NCI-H226 (cell line): ENCODE results near the gene FMNL2.

Experiments used
- DNase-seq: peaks from one replicate; pipeline ENCODE4 v3.0.0-alpha.2; 2015

Gene FMNL2

DNA sequence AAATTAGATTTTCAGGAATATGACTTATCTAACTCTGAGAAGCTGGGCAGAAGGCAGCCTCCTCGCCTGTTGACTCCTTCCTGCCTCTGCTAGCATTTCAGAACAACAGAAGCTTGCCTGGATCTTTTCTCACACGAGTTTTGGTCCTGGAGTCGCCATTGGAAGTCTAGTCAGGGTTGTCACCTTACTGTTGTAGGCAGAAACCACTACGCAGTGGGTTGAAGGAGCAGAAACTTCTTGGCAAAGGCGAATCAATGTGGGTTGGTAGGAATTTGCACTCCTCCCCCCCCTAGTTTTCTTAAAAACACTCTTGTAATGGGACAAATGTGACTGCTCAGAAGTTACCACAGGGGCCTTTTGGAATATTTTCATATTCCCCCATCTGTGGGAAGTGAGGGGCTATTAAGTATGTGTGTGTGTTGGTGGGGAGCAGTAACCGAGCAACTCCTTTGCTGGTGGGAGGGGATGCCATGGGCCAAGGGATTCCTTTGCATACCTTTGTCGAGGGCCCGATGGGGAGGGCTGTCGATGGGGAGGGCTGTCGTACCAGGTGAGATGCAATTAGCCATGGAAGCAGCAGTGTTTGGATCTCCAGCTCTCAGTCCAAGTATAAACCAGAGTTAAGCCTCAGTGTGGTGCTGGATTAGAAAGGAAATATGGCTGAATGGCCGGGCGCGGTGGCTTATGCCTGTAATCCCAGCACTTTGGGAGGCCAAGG, 117.4 kb downstream of the FMNL2 start:
- no peak for DNase-seq

DNA sequence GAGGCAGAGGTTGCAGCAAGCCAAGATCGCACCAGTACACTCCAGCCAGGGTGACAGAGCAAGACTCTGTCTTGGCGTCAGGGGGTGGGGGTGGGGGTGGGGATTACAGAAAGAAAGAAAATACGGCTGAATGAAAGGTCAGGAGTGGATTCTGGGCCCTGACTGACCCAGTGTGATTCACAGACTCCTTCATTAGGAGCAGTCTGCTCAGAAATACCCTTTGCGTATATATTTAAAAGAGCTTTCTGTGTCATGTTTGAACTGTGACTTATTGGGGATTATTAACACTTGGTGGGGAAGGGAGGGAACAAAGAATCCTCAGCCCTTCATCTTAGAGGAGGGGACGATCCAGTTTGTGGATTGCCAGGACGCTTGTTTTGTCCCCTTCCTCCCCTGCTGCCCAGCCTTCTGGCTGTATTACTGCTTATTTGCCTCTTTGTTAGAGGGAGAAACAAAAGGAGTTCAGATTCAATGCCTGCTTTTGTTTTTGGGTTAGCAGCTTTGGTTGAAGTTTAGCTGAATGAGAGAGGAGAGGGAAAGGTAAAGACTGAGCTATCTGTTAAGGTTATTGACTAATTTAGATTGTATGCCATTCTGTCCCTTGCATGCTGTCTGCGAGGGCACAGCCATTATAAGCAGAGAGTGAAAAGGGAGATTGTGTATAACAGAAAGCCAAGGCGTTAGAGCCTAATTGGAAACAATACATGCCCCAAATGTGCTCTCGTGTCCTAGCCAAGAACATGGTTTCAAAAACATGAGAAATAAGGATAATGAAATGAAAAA, 118.3 kb downstream of the FMNL2 start:
- no peak for DNase-seq

DNA sequence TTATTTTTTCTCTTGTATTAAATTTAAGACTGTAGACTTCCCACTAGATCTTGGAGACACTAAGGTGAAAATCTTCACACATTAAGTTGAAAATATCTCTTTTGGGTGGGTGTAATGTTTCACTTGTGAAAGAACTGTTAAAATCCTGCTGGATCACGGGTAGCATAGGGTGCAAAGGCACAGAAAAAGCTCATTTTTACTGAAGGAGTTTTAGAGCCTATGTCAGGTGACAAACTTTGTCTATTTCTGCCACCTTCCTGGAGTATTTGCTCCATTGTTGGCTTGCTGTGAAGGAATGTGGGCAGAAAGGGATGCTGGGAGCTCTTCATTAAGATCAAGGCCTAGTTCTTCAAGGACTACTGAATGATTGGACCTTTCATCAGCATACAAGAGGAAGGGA, 119.4 kb downstream of the FMNL2 start:
- DNase-seq, result no peak

DNA sequence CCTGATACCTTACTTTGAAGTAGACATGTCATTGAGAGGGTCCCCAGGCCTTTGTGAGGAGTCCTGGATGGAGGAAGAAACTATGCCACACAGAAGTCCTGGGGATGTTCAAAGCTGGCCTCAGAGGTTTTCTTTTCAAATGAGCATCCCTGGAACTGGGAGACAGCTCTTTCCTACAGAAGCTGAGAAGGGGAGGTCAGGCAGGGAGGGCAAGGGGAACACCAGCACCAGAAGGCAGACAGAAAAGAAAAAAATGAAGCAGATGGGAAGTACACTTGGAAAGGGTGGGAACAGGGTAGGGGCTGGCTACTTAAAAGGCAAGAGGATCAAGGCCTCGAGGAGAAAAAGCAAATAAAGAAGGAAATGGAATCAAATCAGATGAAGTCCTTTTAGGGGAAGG, 120.0 kb downstream of the FMNL2 start:
- DNase-seq, result no peak

DNA sequence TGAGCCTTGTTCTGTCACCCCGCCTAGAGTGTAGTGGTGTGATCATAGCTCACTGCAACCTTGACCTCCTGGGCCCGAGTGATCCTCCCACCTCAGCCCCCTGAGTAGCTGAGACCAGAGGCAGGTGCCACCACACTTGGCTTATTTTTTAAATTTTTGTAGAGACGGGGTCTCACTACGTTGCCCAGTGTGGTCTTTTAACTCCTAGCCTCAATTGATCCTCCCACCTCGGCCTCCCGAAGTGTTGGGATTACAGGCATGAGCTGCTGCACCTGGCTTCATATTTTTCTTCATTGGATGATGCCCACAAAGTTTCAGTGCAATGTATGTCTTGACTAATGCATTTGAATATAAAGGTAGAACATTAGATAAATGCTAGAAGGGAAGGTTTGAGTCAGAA, 120.8 kb downstream of the FMNL2 start:
- DNase-seq, result no peak

DNA sequence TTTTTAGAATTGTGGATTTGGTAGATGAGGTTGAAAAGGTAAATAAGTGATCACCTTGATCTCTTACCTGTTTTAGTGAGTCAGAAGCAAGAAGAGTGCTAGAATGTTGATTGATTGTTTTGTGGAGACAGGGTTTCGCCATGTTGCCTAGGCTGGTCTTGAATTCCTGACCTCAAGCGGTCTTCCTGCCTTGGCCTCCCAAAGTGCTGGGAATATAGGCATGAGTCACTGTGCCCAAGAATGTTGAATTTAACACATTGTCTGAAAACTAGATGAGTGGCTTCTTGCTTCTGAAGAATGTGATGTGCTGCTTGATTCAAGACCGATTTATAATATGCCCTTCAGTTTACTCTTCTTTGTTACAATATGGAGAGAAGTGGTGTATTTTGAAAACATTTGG, 121.3 kb downstream of the FMNL2 start:
- DNase-seq, result peak; percentile 71

DNA sequence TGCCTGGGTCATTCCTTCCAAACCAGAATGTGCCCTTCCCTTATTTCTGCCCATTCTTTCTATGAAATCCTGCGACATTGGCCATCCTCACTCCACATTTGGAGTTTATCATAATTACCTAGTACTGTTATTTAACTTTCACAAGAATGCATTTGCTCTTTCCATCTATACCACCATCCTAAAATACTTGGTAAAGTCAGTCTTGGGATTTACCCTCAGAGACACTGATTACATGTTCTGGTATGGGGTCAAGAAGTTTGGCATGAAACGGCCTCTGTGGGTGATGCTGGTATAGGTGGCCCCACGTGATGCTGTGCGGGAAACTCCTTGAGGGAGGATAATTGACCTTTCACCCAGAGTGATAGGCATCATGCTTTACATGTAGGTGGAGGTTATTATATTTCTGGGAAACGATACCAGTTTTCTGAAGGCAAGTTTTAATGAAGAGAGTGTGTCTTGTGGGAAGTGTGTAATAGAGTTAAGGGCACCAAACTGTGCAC, 123.5 kb downstream of the FMNL2 start:
- no peak for DNase-seq

DNA sequence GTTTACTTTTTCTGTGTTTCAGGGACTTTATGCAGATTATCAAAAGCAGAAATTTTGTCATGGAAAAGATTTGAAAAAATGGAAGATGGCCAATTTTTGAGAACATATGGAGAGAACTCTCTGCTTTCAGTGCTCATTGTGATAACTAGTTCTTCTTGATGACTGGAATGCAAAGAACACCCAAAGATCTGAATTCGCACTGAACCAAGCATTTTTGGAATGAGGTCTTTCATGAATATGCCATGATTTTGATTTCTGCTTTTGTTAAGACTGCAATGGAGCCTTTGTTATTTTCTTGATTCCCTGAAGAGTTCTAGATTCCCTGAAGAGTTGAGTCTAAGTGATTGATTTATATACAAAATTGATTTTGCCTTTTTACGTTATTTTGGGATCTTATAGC, 124.1 kb downstream of the FMNL2 start:
- no peak for DNase-seq

DNA sequence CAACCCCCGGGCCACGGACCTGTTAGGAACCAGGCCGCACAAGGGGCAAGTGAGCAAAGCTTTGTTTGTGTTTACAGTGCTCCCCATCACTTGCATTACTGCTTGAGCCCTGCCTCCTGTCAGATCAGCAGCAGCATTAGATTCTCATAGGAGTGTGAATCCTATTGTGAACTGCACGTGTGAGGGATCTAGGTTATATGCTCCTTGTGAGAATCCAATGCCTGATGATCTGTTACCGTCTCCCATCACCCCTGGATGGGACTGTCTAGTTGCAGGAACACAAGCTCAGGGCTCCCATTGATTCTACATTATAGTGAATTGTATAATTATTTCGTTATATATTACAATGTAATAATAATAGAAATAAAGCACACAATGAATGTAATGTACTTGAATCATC, 125.6 kb downstream of the FMNL2 start:
- no peak for DNase-seq

DNA sequence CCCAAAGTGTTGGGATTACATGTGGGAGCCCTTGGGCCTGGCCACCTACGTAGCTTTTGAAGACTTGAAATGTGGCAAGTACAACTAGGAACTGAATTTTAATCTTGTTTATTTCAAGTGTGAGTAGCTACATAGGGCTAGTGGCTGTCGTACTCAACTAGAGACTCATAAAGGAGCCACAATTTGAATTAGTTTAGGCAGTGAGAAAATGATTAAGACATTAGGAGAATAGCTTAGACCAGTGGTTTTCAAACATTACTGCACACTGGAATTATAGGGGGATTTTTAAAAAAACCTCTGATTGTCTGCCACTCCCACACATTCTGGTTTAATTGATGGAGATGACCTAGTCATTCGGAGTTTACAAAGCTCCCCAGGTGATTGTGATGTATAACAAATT, 127.1 kb downstream of the FMNL2 start:
- no peak for DNase-seq

DNA sequence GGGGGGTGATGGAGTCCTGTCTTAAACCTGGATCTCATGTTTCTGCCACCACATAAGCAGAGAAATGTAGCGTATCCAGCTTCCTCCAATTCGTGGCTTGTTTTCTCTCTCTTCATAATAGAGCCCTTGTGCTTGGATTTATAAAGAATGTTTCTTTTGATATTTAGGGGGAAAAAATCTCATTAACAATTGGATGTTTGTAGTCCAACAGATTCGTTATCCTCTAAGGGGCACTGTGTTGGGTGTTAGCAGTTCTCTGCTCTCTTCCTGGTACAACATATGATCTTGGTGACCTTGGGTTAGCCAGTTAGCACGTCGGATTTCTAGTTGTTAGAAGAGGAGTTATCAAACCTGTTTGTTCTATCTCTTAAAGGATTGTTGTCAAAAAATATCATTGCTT, 127.8 kb downstream of the FMNL2 start:
- no peak for DNase-seq

DNA sequence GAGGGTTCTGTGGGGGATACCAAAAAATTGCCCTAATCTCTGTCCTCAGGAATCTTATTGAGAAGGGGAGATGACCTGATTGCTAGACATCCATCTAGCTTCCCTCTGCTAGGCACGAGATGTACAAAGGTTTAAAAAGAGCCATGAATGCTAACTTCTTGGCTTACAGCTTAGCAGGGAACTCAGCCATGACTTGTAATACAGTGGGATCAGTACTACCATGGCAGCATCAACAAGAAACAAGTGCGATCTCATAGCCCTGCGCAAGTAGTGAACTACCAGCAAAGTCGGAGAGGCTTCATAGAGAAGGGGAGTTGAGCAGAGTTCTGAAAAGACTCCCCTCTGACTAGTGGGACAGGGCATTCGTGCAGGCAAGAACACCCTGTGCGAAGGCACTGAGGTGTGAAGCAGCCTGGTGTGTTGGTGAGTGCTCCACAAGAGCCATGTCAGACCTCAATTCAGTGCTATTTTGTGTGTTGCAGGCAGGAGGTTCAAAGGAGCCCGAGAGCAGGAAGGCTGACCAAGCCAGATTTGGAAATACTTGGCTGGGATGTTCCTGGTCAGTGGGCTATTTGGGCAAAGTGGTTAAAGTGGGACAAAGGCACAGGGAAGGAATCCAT, 130.0 kb downstream of the FMNL2 start:
- DNase-seq, result no peak

DNA sequence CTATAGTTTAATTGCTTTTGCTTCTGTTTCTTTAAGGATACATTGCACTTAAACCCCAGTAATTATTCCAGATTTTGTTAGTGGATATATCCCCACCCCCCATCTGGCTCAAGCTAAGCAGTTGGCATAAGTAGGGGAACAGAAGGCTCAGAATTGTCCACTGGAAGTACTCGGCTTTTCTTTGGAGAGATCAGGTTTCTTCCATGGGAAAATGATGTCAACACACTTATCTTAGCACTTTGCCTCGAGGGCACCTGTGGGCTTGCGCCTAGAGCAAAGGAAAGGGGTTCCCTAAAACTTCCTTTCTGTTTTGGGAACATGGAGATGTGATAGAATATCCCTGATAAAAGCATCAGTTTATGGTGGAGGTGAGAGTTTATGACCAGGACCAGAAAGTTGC, 130.6 kb downstream of the FMNL2 start:
- peak; percentile 40 for DNase-seq

DNA sequence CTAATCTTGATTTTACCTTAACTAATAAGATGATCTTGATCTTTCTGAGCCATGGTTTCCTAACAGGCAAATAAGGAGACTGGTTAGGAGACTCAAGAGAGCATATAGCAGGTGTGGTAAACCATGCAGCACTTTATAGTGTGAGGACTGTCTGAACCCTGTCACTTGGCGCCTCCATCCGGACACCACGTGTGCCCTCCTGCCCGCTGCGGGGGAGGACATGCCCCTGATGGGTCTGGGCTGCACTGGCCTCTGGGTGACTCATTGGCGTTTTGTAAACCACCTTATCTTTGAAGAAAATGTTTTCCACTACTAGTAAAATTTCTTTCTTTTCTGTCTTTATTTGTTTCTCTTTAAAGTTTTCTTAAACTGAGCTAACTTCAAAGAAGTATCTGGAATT, 131.1 kb downstream of the FMNL2 start:
- DNase-seq, result peak; percentile 82

DNA sequence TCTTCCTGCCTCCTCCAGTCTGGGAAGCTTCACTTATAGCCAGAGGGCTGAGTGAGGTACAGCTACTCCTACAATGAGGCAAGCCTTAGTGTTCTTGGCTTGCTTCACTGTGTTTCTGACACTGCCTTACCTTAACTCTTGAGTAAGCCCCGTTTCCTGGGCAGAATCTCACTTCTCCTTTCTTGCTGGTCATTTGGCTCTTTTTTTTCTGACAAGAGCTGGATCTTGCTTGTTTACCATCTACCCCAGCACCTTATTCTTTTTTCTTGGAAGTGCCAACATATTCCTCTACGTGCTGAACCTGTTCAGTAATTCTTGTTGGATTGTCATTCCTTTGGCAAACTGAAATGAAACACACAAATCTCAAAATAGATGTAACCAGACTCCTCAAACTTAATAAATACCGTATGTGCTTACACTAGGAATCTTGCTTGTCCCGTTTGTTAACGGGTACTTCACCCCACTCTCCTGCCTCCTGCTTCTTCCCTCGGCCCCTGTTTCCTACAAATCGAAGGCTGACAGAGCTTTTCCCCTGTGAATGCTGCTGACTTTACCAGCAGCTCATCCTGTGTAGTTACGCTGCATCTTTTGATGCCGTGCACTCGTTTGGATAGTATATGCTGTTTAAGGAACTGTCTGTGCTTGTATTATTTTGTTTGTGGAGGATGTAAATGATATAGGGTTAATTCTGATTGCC, 132.2 kb downstream of the FMNL2 start:
- DNase-seq, result peak; percentile 93

DNA sequence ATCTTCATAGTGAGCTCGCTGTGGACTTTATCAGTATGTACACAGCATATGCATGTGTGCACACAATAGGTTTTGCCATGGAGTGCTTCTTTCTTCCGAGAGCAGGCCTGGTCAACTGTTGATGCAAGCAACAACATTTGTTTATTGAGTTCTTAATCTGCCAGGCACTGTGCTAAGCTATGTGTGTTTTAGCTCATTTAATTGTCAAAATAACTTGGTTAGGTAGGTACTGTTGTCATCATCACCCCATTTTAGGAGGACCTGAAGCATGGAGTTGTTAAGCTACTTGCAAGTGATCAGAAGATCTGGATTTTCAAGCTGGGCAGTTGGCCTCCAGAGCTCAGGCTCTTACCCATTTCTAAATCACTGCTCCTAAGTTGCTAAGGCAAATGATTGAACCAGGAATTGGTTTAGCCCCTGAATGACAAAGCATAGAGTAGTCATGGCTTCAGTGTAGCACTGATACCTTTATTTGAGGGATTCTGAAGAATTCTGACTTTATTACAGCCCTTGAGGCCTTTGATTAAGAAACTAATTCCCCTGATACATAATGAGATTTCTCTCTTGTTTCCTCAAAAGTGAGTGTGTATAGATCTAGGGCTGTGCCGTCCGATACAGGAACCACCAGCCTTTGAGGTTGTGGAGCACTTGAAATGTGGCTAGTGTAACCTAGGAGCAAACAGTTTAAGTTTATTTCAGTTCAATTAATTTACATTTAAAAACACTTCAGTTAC, 132.9 kb downstream of the FMNL2 start:
- no peak for DNase-seq

DNA sequence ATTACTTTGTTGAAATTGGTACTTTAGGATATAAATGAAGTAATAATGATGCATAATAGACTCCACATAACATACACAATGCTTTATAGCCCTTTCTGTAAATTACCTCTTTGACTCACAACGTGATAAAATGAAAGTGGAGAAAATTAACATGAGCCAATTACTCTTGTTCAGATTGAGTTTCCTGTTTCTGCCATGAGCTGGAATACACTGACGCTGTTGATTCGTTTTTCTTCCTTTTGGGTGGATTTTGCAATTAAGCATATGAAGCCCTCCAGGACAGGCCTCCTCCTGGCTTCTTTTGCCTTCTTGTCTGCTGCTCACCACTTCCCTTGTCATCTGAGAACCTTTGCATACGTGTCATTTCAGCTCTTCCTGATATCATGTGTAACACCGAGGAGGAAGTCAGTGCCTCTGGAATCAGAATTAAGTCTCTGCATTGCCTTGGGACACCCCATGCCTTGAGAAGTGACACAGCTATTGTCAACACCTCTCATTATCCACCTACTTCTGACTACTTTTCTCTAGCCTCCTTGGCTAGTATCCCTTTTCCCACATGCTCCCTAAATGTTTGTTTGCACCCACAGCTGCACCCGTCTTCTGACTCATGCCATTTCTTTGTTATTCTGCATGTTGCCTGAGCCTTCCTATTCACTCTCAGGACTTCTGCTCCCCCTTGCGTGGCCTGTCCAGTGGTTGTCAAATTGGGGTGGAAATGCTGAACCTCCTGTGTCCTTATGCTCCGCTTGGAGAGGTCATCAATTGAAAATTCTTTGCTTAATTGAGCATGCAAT, 134.1 kb downstream of the FMNL2 start:
- DNase-seq, result no peak

DNA sequence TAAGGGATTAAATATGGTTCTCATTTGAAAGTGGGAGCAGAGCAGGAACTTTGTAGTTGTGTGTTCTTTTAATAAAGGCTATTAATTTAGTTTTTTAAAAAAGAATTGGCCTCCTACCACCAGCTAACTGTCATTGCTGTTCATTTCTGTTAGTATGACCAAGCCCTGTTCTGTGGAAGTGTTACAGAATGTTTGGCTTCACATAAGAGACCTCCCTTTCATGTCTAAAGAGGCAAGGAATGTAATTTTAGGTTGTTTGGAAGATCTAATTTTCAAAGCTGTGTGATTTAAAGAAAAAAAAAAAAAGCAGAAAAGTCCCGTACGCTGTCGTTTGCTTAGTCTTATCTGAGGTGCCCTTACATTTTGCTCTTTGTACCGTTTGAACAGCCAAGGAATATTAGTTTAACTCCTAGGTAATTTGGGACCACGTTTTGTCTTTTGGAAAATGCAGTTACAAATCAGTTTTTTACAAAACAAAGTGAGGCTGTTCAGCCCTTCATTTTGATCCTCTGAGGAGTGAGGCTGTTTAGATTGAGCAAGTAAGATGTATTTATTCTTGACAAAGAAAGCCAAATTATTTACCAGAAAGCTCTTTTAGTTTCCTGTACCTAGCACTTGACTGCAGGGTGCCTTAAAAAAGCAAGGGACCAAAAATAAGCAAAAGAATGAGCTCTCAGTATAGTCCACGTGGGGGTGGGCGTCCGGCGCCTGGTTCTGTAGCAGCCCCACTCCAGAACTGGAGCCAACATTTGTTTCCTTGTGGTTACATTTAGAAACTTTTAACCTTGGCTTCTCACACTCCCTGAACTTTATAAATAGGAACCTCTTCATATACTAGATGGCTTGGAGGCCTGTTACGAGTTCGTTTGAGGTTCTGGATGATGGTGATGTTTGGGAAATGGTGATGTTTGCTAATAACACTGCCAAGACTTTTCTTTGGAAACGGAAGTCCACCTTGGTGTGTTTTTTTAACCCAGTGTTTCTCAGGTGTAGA, 136.2 kb downstream of the FMNL2 start:
- no peak for DNase-seq

DNA sequence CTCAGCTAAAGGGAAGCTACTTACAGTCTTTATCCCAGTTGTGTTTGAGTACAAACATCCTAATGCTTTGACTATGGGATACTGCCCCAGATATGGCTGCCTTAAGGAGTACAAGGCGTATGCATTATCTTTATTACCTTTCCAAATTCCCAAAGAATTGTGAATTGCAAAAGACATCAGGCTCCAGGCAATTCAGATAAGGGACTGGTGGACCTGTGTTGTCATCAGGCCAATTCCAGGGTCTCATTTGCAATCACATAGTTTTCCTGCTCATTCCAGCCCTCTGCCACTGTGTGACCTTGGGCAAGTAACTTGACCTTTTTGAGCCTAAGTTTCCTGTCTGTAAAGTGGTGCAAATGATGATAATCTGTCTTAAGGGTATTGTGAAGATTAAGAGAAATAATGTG, 137.5 kb downstream of the FMNL2 start:
- DNase-seq, result no peak

DNA sequence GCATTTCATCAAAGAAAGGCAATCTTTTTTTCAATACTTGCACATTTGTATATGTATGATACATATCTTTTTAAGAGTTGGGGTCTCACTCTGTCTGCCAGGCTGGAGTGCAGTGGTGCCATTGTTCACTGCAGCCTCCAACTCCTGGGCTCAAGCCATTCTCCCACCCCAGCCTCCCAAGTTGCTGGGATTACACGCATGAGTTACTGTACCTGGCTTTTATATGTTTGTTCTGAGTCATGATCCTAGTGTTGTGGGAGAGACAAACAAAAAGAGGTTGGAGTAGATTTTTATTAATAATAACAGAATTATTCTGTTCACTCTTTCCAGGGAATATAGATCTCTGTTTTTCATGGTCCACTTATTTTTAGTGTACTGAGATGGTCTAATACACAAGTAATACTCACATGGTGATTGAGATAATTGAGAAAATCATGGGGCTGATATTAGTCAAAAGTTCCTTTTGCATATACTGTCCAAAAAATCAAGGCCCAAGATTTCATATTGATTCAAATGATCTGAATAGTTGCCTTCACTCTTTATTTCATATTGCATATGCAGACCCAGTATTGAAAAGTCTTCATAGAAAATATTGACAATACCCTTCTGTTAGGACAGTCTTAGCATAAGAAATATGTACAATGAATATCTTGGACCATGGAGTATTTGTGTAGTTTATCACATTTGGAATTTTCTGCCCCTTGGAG, 138.3 kb downstream of the FMNL2 start:
- no peak for DNase-seq
